Gastroesophageal sphincter (tissue), 4 donors: ENCODE data around the gene COLEC11. TPM values are rescaled to one million over a fixed set of nuclear protein-coding genes. Genes with fewer than 3 reads are reported as not detected.

Source experiments
- ATAC-seq: fragments of 150-250 bp; one replicate; pipeline ENCODE4 v1.9.1; 2016; ENCODE audit warnings: mild to moderate bottlenecking, moderate library complexity
- H3K27ac ChIP-seq, 4 donors: fragments of 200-600 bp; sonication (generic) in 3 of 4; 1 replicate in 3 of 4; 2 replicates in 1 of 4; pipeline ENCODE4 v1.5.1; 2016 to 2019
- H3K27me3 ChIP-seq: fragments of 200-600 bp; sonication (generic); one replicate; pipeline ENCODE4 v1.5.1; 2019
- H3K36me3 ChIP-seq, 2 donors: fragments of 200-600 bp; sonication (generic); one replicate each; pipeline ENCODE4 v1.5.1; 2019; ENCODE audit warnings: control low read depth in 1 of 2
- H3K4me1 ChIP-seq, 3 donors: fragments of 200-600 bp; sonication (generic); 1 replicate in 2 of 3; 2 replicates in 1 of 3; pipeline ENCODE4 v1.5.1; 2016 to 2019; ENCODE audit warnings: control low read depth in 2 of 3
- H3K4me3 ChIP-seq, 2 donors: fragments of 200-600 bp; sonication (generic); one replicate each; pipeline ENCODE4 v1.5.1; 2019; ENCODE audit warnings: mild to moderate bottlenecking in 1 of 2, moderate library complexity in 1 of 2
- H3K9me3 ChIP-seq, 3 donors: fragments of 200-600 bp; sonication (generic); one replicate each; pipeline ENCODE4 v1.5.1; 2017 to 2019; ENCODE audit warnings: control low read depth in 2 of 3
- EP300 ChIP-seq: sonication (generic); formaldehyde crosslinking; IDR thresholded peaks from one replicate; pipeline ENCODE4 v1.6.1; 2017; ENCODE audit warnings: antibody characterized with exemption, mild to moderate bottlenecking
- POLR2A ChIP-seq, 2 donors: fragments of 450-650 bp; IDR thresholded peaks; one replicate each; pipeline ENCODE4 v1.6.1; 2017; ENCODE audit warnings: antibody characterized with exemption in 2 of 2, mild to moderate bottlenecking in 2 of 2, moderate library complexity in 1 of 2
- POLR2AphosphoS5 ChIP-seq: sonication (generic); formaldehyde crosslinking; IDR thresholded peaks from one replicate; pipeline ENCODE4 v1.6.1; 2017; ENCODE audit warnings: antibody characterized with exemption
- WGBS, 2 donors: methylation state at CpG; one replicate each; pipeline ENCODE4 v1.1.5; 2018; ENCODE audit warnings: low coverage in 1 of 2; 5-methylcytosine and 5-hydroxymethylcytosine counted together
- total RNA-seq, 4 donors: library from RNA; depleted of rRNA; stranded (reverse); fragments of >200 nt; gene quantifications; one replicate each; pipeline ENCODE4 v1.1.0, GENCODE V29; 2016
- TF ChIP-seq, protein P1 (sequence below), 4 experiments: fragments of 200-600 bp in 2 of 4; fragments of 450-650 bp in 2 of 4; sonication (generic) in 1 of 4; IDR thresholded peaks; one replicate each; pipeline ENCODE4 v1.5.1; 2017 to 2019; ENCODE audit warnings: antibody characterized with exemption in 4 of 4, mild to moderate bottlenecking in 2 of 4, moderate library complexity in 2 of 4

The COLEC11 gene
- total RNA-seq, 4 donors from 2014 or later = 0.57 to 5.0 (median 3.1) TPM

GRCh38 chr2:3578987-3579386 lies 15.9 kb upstream of the COLEC11 start:
- Histone ChIP-seq H3K4me1 (peaks cover 0 to 50% (median 28%) of the 10 kb centered on the region in 3 donors), H3K36me3 (peaks cover 0 to 75% of the 10 kb centered on the region in 2 donors), H3K4me3 (no peak overlapping the region), H3K9me3 (no peaks in the 10 kb centered on the region), H3K27me3 (no peaks in the 10 kb centered on the region), H3K27ac (peak overlapping the region in 2 of 4 donors; percentile 32 to 46)
- TF ChIP-seq EP300 (no peak), POLR2A (IDR thresholded peaks at IDR 0.05) (no peak), POLR2AphosphoS5 (no peak)
- TF ChIP-seq, protein P1, sequence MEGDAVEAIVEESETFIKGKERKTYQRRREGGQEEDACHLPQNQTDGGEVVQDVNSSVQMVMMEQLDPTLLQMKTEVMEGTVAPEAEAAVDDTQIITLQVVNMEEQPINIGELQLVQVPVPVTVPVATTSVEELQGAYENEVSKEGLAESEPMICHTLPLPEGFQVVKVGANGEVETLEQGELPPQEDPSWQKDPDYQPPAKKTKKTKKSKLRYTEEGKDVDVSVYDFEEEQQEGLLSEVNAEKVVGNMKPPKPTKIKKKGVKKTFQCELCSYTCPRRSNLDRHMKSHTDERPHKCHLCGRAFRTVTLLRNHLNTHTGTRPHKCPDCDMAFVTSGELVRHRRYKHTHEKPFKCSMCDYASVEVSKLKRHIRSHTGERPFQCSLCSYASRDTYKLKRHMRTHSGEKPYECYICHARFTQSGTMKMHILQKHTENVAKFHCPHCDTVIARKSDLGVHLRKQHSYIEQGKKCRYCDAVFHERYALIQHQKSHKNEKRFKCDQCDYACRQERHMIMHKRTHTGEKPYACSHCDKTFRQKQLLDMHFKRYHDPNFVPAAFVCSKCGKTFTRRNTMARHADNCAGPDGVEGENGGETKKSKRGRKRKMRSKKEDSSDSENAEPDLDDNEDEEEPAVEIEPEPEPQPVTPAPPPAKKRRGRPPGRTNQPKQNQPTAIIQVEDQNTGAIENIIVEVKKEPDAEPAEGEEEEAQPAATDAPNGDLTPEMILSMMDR (IDR thresholded peaks at IDR 0.05) = no peak
- 69 to 81% methylated on average over 4 to 5 of the region's 5 CpGs for WGBS, 2 donors
- ATAC-seq = no peak

GRCh38 chr2:3580449-3580848 lies 14.5 kb upstream of the COLEC11 start:
- H3K27me3 ChIP-seq = no peaks in the 10 kb centered on the region
- peaks cover 0 to 53% (median 35%) of the 10 kb centered on the region in 3 donors for H3K4me1 ChIP-seq
- H3K36me3 ChIP-seq = peaks cover 0 to 78% of the 10 kb centered on the region in 2 donors
- ATAC-seq = no peak
- H3K4me3 ChIP-seq = no peak overlapping the region
- 44 to 64% methylated on average over 2 to 4 of the region's 5 CpGs for WGBS, 2 donors
- H3K27ac ChIP-seq = no peak overlapping the region
- no peaks in the 10 kb centered on the region for H3K9me3 ChIP-seq
- TF ChIP-seq EP300 (no peak), POLR2A (IDR thresholded peaks at IDR 0.05) (no peak), POLR2AphosphoS5 (no peak)
- TF ChIP-seq, protein P1 (IDR thresholded peaks at IDR 0.05) = no peak

DNA sequence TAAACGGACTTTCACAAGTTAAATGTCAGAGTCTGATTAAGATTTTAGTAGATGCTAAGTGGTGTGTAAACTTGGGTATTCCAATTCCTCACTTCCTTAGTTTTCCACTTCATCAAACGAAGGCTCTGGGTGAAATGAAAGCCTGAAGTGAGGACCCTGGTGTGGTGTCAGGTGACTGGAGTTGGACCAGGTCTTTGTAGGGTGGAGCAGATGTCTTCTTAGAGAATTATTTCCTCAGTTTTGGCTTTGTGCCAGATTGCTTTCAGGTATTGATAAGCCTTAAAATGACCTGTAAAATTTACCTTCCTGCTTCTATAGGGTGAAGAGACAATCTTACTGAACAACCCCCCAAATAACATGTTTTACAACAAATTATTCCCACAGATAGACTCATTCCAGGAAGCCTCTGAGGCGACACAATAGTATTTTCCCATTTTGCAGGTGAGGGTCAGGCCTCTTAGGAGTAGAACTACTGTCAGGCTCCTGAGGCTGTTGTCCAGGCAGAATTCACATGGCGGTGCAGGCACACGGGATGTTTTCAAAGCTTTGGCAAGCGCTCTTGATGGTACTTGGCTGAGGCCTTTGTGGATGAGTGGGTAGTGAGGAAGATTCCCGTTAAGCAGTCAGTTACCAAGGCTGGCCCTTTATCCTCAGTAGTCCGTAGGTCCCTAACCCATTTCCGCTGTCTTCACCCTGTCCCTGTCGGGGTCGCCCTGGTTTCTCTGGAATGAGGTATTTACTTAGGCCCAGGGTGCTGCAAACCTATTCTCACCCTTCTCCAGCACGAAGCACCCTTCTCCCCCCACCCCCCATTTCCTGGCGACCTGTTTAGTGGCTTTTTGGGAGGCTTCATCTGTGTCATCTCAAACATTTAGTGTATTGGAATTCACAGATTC lies 13.3 kb upstream of the COLEC11 start:
- Histone ChIP-seq H3K4me3 (no peak overlapping the region), H3K27me3 (no peaks in the 10 kb centered on the region), H3K36me3 (peaks cover 0 to 72% of the 10 kb centered on the region in 2 donors), H3K9me3 (no peaks in the 10 kb centered on the region), H3K27ac (no peak overlapping the region), H3K4me1 (peaks cover 0 to 54% (median 34%) of the 10 kb centered on the region in 3 donors)
- no peak for TF ChIP-seq POLR2AphosphoS5
- no peak for TF ChIP-seq EP300
- TF ChIP-seq POLR2A (IDR thresholded peaks at IDR 0.05) = no peak
- TF ChIP-seq, protein P1 (IDR thresholded peaks at IDR 0.05) = no peak
- 73 to 75% methylated on average over 8 to 9 of the region's 13 CpGs for WGBS, 2 donors
- no peak for ATAC-seq

DNA sequence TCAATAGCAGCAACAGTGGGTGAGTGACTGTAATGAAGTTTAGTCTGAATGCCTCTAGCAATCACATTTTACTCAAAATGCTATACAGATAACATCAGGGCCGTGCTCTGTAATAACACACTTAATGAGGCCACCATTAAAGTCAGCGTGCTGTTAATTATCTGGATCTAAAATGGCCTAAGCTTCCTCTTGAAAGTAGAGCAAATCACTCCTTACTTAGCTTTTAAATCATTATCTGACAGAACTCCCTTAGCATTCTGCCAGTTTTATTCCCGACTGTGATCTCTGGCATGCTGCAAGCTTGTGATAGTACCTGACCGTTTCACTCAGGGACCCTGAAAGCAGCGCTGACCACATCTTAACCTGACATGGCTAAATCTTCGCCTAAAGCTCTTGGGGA lies 10.8 kb upstream of the COLEC11 start:
- Histone ChIP-seq H3K27ac (peak overlapping the region in 3 of 4 donors; percentile 76 to 81 (median 78)), H3K4me1 (peaks cover 0 to 29% (median 14%) of the 10 kb centered on the region in 3 donors)
- 76 to 100% methylated on average over 2 to 6 of the region's 6 CpGs for WGBS, 2 donors

More for the DNA sequence above, 10.8 kb upstream of the COLEC11 start:
- Histone ChIP-seq H3K9me3 (no peaks in the 10 kb centered on the region), H3K4me3 (no peak overlapping the region), H3K27me3 (no peaks in the 10 kb centered on the region), H3K36me3 (peaks cover 0 to 47% of the 10 kb centered on the region in 2 donors)
- TF ChIP-seq POLR2AphosphoS5 (no peak), POLR2A (IDR thresholded peaks at IDR 0.05) (no peak), EP300 (no peak)
- TF ChIP-seq, protein P1 (IDR thresholded peaks at IDR 0.05) = no peak
- ATAC-seq = no peak
